Astrocyte of the spinal cord (primary cell): ENCODE data around the gene CDKN1B.

Experiments used
- DNase-seq: peaks from one replicate; pipeline ENCODE4 v3.0.0; 2011; ENCODE audit warnings: low read depth, low spot score
- H3K4me3 ChIP-seq: 2 replicates; pipeline ENCODE4 v1.5.1; 2011; ENCODE audit warnings: low read depth, mild to moderate bottlenecking, low read length, moderate library complexity
- CTCF ChIP-seq: IDR thresholded peaks from 2 replicates; pipeline ENCODE4 v1.5.1; 2012; ENCODE audit warnings: low read depth, mild to moderate bottlenecking, low read length, inconsistent platforms
- in situ Hi-C: cut with HindIII; loops from 2 replicates; pipeline ENCODE4 v1.10.0; 2017; ENCODE audit warnings: low sequenced_read_pairs

CDKN1B gene

GRCh38 chr12:12745576-12746211 is 28.5 kb downstream of the CDKN1B start:
- DNase-seq: no peak
- in situ Hi-C loops: no loop called here
- TF ChIP-seq CTCF: no peak

GRCh38 chr12:12747278-12747677 is 30.1 kb downstream of the CDKN1B start:
- in situ Hi-C loops: no loop called here
- no peak for TF ChIP-seq CTCF
- H3K4me3 ChIP-seq: no peak overlapping the region
- no peak for DNase-seq

More at GRCh38 chr12:12745576-12746211, 28.5 kb downstream of the CDKN1B start:
- H3K4me3 ChIP-seq: no peak overlapping the region

- in situ Hi-C loops: no loop called here
- TF ChIP-seq CTCF: no peak
- no peak overlapping the region for H3K4me3 ChIP-seq
- no peak for DNase-seq
Measured at GRCh38 chr12:12748044-12748443, 30.9 kb downstream of the CDKN1B start.

- TF ChIP-seq CTCF: no peak
- DNase-seq: peak; percentile 50
- in situ Hi-C loops: no loop called here
- no peak overlapping the region for H3K4me3 ChIP-seq
Measured at GRCh38 chr12:12749433-12749832, 32.3 kb downstream of the CDKN1B start.

- no peak overlapping the region for H3K4me3 ChIP-seq
- in situ Hi-C loops: no loop called here
- TF ChIP-seq CTCF: no peak
- no peak for DNase-seq
Measured at GRCh38 chr12:12755923-12756322, 38.8 kb downstream of the CDKN1B start.

- H3K4me3 ChIP-seq: no peak overlapping the region
- TF ChIP-seq CTCF: no peak
- in situ Hi-C loops: no loop called here
- no peak for DNase-seq
Measured at GRCh38 chr12:12757121-12757520, 40.0 kb downstream of the CDKN1B start.
